SK-N-MC (cell line): Measurements from ENCODE around the gene PNMA8A.

Experiments
- DNase-seq: peaks from one replicate; pipeline ENCODE4 v3.0.0-alpha.2; 2011; ENCODE audit warnings: low read depth, low spot score
- H3K27ac ChIP-seq: fragments of 200-600 bp; sonication (generic); 2 replicates; pipeline ENCODE4 v1.5.1; 2016; ENCODE audit warnings: mixed run types
- H3K36me3 ChIP-seq: fragments of 200-600 bp; sonication (generic); 2 replicates; pipeline ENCODE4 v1.6.1; 2017; ENCODE audit warnings: antibody characterized with exemption, low read length, mixed read lengths; ENCODE audit not compliant: insufficient read depth
- H3K4me3 ChIP-seq: fragments of 200-600 bp; sonication (generic); 2 replicates; pipeline ENCODE4 v1.5.1; 2016
- H3K9ac ChIP-seq: fragments of 200-600 bp; sonication (generic); 2 replicates; pipeline ENCODE4 v1.8.0; 2017; ENCODE audit warnings: mixed run types, mixed read lengths; ENCODE audit not compliant: insufficient read length
- H3K9me3 ChIP-seq: fragments of 200-600 bp; sonication (generic); 2 replicates; pipeline ENCODE4 v1.6.1; 2017; ENCODE audit warnings: low read depth, mild to moderate bottlenecking, antibody characterized with exemption, low read length, moderate library complexity, mixed read lengths
- EZH2 ChIP-seq: fragments of 200-600 bp; sonication (generic); IDR thresholded peaks from one replicate; pipeline ENCODE4 v1.6.1; 2017; ENCODE audit warnings: antibody characterized with exemption
- FOXP2 ChIP-seq: optimal IDR thresholded peaks from 2 replicates; pipeline ENCODE3; 2011; ENCODE audit warnings: mild to moderate bottlenecking, moderate library complexity; ENCODE audit not compliant: insufficient read depth; ENCODE audit errors: extremely low read length, control extremely low read depth
- POLR2AphosphoS5 ChIP-seq: IDR thresholded peaks from 2 replicates; pipeline ENCODE4 v1.6.1; 2012; ENCODE audit warnings: mild to moderate bottlenecking, low read depth, low read length, borderline replicate concordance

The PNMA8A gene

GRCh38 chr19:46429999-46430398 lies 41.4 kb downstream of the PNMA8A start:
- TF ChIP-seq POLR2AphosphoS5 (peak; percentile 63), FOXP2 (no peak)
- Histone ChIP-seq H3K36me3 (no peaks in the 10 kb centered on the region), H3K9me3 (no peaks in the 10 kb centered on the region), H3K9ac (no peak overlapping the region), H3K4me3 (peak overlapping the region; percentile 57), H3K27ac (peak overlapping the region; percentile 98)
- DNase-seq = peak; percentile 83

- Histone ChIP-seq H3K36me3 (no peaks in the 10 kb centered on the region), H3K4me3 (peak within 1 kb of the TSS; percentile 57), H3K9me3 (no peaks in the 10 kb centered on the region), H3K27ac (peak within 1 kb of the TSS; percentile 98), H3K9ac (no peak within 1 kb of the TSS)
- TF ChIP-seq EZH2 (no peak), POLR2AphosphoS5 (no peak), FOXP2 (no peak)
- no peak for DNase-seq
Observed at GRCh38 chr19:46428239-46429135, 42.9 kb downstream of the PNMA8A start, which contains the start of gene PNMA8C. Gene PNMA8C (minus strand): TSS chr19:46428936. CDS start chr19:46428359, 577 bp downstream.

GRCh38 chr19:46427518-46428045 lies 43.8 kb downstream of the PNMA8A start:
- no peak for DNase-seq
- Histone ChIP-seq H3K27ac (no peak overlapping the region), H3K4me3 (no peak overlapping the region), H3K36me3 (no peaks in the 10 kb centered on the region), H3K9ac (no peak overlapping the region), H3K9me3 (no peaks in the 10 kb centered on the region)
- TF ChIP-seq POLR2AphosphoS5 (no peak), FOXP2 (no peak), EZH2 (no peak)

- Histone ChIP-seq H3K4me3 (peak overlapping the region; percentile 12), H3K9ac (no peak overlapping the region), H3K27ac (no peak overlapping the region), H3K9me3 (no peaks in the 10 kb centered on the region), H3K36me3 (no peaks in the 10 kb centered on the region)
- DNase-seq = no peak
- no peak for TF ChIP-seq EZH2
- TF ChIP-seq FOXP2 = no peak
- peak; percentile 51; the same call in 1 of the 2 replicates for TF ChIP-seq POLR2AphosphoS5
Observed at GRCh38 chr19:46426506-46427162, 44.7 kb downstream of the PNMA8A start.

GRCh38 chr19:46426035-46426505 lies 45.3 kb downstream of the PNMA8A start:
- Histone ChIP-seq H3K9me3 (no peaks in the 10 kb centered on the region), H3K9ac (no peak overlapping the region), H3K4me3 (no peak overlapping the region; the same call in 1 of the 2 replicates), H3K36me3 (no peaks in the 10 kb centered on the region), H3K27ac (no peak overlapping the region)
- DNase-seq = no peak
- no peak for TF ChIP-seq EZH2
- no peak for TF ChIP-seq FOXP2
- TF ChIP-seq POLR2AphosphoS5 = no peak

- no peaks in the 10 kb centered on the region for H3K9me3 ChIP-seq
Observed at GRCh38 chr19:46423188-46423587, 48.2 kb downstream of the PNMA8A start.

GRCh38 chr19:46422344-46422743 lies 49.0 kb downstream of the PNMA8A start:
- H3K4me3 ChIP-seq = no peak overlapping the region
- no peak for TF ChIP-seq FOXP2
- no peak for TF ChIP-seq POLR2AphosphoS5
- TF ChIP-seq EZH2 = no peak
- no peaks in the 10 kb centered on the region for H3K36me3 ChIP-seq
- no peaks in the 10 kb centered on the region for H3K9me3 ChIP-seq
- no peak for DNase-seq
- no peak overlapping the region for H3K9ac ChIP-seq
- H3K27ac ChIP-seq = no peak overlapping the region

More at GRCh38 chr19:46423188-46423587, 48.2 kb downstream of the PNMA8A start:
- TF ChIP-seq FOXP2 (no peak), EZH2 (no peak), POLR2AphosphoS5 (no peak)
- no peak for DNase-seq
- Histone ChIP-seq H3K27ac (no peak overlapping the region), H3K9ac (no peak overlapping the region), H3K36me3 (no peaks in the 10 kb centered on the region), H3K4me3 (no peak overlapping the region)

- Histone ChIP-seq H3K9me3 (no peaks in the 10 kb centered on the region), H3K36me3 (no peaks in the 10 kb centered on the region)
- TF ChIP-seq EZH2 = no peak
- no peak for TF ChIP-seq FOXP2
- TF ChIP-seq POLR2AphosphoS5 = no peak
Observed at GRCh38 chr19:46420056-46420455, 51.3 kb downstream of the PNMA8A start.

More at GRCh38 chr19:46420056-46420455, 51.3 kb downstream of the PNMA8A start:
- Histone ChIP-seq H3K27ac (peak overlapping the region; percentile 93), H3K9ac (no peak overlapping the region), H3K4me3 (peak overlapping the region; percentile 47)
- DNase-seq = no peak
